ENCODE results near the gene FOXR2.

The FOXR2 gene

GRCh38 chrX:55623100-55623499 is at the start of gene FOXR2:
TSS of gene FOXR2 (plus strand) at chrX:55623400. CDS start at chrX:55623712, 312 bp downstream.
- no peak for DNase-seq

- DNase-seq: no peak
Observed at GRCh38 chrX:55579115-55579514, 44.1 kb upstream of the FOXR2 start.

- DNase-seq: no peak
Observed at GRCh38 chrX:55582447-55582846, 40.8 kb upstream of the FOXR2 start.

GRCh38 chrX:55593296-55593695 is 29.9 kb upstream of the FOXR2 start:
- no peak for DNase-seq

- DNase-seq: no peak
Observed at GRCh38 chrX:55593756-55594257, 29.4 kb upstream of the FOXR2 start.

GRCh38 chrX:55598333-55598732 is 24.9 kb upstream of the FOXR2 start:
- DNase-seq: no peak

GRCh38 chrX:55619547-55619946 is 3.7 kb upstream of the FOXR2 start:
- no peak for DNase-seq

- DNase-seq: no peak
Observed at GRCh38 chrX:55624403-55624802, 1.2 kb downstream of the FOXR2 start.

- DNase-seq: no peak
Observed at GRCh38 chrX:55636109-55636508, 12.9 kb downstream of the FOXR2 start.

- DNase-seq: no peak
Observed at GRCh38 chrX:55638933-55639332, 15.7 kb downstream of the FOXR2 start.

GRCh38 chrX:55640854-55641253 is 17.7 kb downstream of the FOXR2 start:
- no peak for DNase-seq

GRCh38 chrX:55648434-55648833 is 25.2 kb downstream of the FOXR2 start:
- no peak for DNase-seq

GRCh38 chrX:55659931-55660330 is 36.7 kb downstream of the FOXR2 start:
- no peak for DNase-seq

GRCh38 chrX:55663584-55663983 is 40.4 kb downstream of the FOXR2 start:
- DNase-seq: no peak

- DNase-seq: no peak
Observed at GRCh38 chrX:55668084-55668483, 44.9 kb downstream of the FOXR2 start.
